Endodermal cell (in vitro differentiated cells): ENCODE results near the gene TTLL12. TPM values are rescaled to one million over a fixed set of nuclear protein-coding genes. Genes with fewer than 3 reads are reported as not detected.

ENCODE experiments used
- DNase-seq: peaks from one replicate; pipeline ENCODE4 v3.0.0-alpha.2; 2017
- H3K27ac ChIP-seq: 2 replicates; pipeline ENCODE4 v1.5.1; 2013; ENCODE audit warnings: mild to moderate bottlenecking, low read depth, low read length, moderate library complexity
- H3K27me3 ChIP-seq: 2 replicates; pipeline ENCODE4 v1.6.1; 2013; ENCODE audit warnings: mild to moderate bottlenecking, low read length, moderate library complexity; ENCODE audit not compliant: insufficient read depth, control insufficient read depth, poor library complexity, severe bottlenecking
- H3K36me3 ChIP-seq: 2 replicates; pipeline ENCODE4 v1.7.0; 2013; ENCODE audit warnings: mild to moderate bottlenecking, low read length, moderate library complexity; ENCODE audit not compliant: control insufficient read depth, insufficient read depth
- H3K4me1 ChIP-seq: one replicate; pipeline ENCODE4 v1.7.0; 2013; ENCODE audit warnings: low read length; ENCODE audit not compliant: control insufficient read depth, insufficient read depth
- H3K4me3 ChIP-seq: 2 replicates; pipeline ENCODE4 v1.5.1; 2013; ENCODE audit warnings: mild to moderate bottlenecking, low read length, moderate library complexity
- H3K9ac ChIP-seq: 2 replicates; pipeline ENCODE4 v1.6.1; 2013; ENCODE audit warnings: mild to moderate bottlenecking, low read length, moderate library complexity; ENCODE audit not compliant: poor library complexity, severe bottlenecking; ENCODE audit errors: extremely low read depth
- H3K9me3 ChIP-seq: 2 replicates; pipeline ENCODE4 v1.6.1; 2013; ENCODE audit warnings: mild to moderate bottlenecking, low read length, moderate library complexity; ENCODE audit not compliant: control insufficient read depth
- H3K27ac Mint-ChIP-seq: 2 replicates; pipeline ENCODE4 v1.8.0; 2020; ENCODE audit warnings: mixed read lengths
- H3K27me3 Mint-ChIP-seq: 2 replicates; pipeline ENCODE4 v1.8.0; 2021; ENCODE audit warnings: mild to moderate bottlenecking, mixed read lengths; ENCODE audit not compliant: insufficient read depth
- H3K36me3 Mint-ChIP-seq: 2 replicates; pipeline ENCODE4 v1.8.0; 2020; ENCODE audit warnings: low read depth, mixed read lengths
- H3K4me1 Mint-ChIP-seq: 2 replicates; pipeline ENCODE4 v1.8.0; 2020; ENCODE audit warnings: mixed read lengths
- H3K4me3 Mint-ChIP-seq: 2 replicates; pipeline ENCODE4 v1.8.0; 2020; ENCODE audit warnings: mild to moderate bottlenecking, moderate library complexity, mixed read lengths
- H3K9me3 Mint-ChIP-seq: 2 replicates; pipeline ENCODE4 v1.8.0; 2020; ENCODE audit warnings: mild to moderate bottlenecking, mixed read lengths
- WGBS, 2 experiments: methylation state at CpG; one replicate each; pipeline versions ENCODE4 v1.1.5 to v1.1.7; 2013; ENCODE audit warnings: missing lambda C conversion rate in 2 of 2, mixed read lengths in 1 of 2; ENCODE audit not compliant: insufficient coverage in 1 of 2, insufficient read length in 1 of 2; 5-methylcytosine and 5-hydroxymethylcytosine counted together
- total RNA-seq, 2 donors: library from RNA; stranded (reverse); fragmentation: NEBNext Ultra II Directional in 1 of 2; extraction: Animal tissue kit (Norgen Biotek cat#: 25700) in 1 of 2; gene quantifications; 2 replicates in 1 of 2; 3 replicates in 1 of 2; pipeline ENCODE4 v1.2.1, GENCODE V29; 2021
- TF ChIP-seq, protein P1 (sequence below): fragments of 200-600 bp; sonication (generic); conservative IDR thresholded peaks from 2 replicates; pipeline ENCODE4 v1.5.0; 2021; ENCODE audit warnings: antibody characterized with exemption, mild to moderate bottlenecking

The TTLL12 gene
- total RNA-seq, 2 donors from 2014 or later = 49.8 to 71.0 TPM

DNA sequence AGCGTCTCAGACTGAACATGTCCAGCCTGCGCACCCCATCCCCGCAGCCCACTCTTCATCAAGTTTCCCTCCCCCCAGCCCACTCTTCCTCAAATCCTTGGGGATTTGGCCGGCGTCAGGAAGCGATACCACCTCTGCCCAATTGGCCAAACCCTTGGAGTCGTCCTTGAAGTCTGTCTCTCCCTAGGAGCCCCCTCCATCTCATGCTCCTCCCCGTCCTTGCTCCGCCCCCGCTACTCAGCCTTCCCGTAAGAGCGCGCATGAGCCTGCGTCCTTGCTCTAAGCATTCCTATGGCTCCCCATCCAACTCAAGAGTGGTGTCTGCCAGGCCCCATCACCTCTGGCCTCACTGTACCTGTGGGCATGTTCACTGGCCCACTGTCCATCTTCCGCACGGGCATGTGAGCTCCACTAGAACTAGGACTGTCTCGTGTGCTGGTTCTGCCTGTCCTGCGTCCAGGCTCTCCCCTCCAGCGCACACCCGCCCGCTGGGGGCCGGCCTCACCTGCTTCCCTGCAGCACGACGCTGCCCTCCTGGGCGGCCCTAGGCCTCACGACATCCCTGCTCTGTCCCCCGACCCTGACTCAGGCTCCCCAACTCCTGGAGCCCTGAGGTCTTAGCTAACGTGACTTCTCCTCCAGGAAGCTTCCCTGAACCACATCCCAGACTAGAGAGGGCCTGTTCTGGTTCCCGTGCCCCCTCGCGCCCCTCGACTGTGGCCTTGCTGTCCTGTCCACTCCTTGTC is 30.5 kb upstream of the TTLL12 start:
- WGBS, 2 experiments = 85 to 88% methylated on average over 27 to 32 of the region's 32 CpGs
- H3K4me1 Mint-ChIP-seq = peaks cover 37% of the 10 kb centered on the region
- no peaks in the 10 kb centered on the region for H3K27me3 ChIP-seq
- peak; percentile 73 for DNase-seq
- TF ChIP-seq, protein P1, sequence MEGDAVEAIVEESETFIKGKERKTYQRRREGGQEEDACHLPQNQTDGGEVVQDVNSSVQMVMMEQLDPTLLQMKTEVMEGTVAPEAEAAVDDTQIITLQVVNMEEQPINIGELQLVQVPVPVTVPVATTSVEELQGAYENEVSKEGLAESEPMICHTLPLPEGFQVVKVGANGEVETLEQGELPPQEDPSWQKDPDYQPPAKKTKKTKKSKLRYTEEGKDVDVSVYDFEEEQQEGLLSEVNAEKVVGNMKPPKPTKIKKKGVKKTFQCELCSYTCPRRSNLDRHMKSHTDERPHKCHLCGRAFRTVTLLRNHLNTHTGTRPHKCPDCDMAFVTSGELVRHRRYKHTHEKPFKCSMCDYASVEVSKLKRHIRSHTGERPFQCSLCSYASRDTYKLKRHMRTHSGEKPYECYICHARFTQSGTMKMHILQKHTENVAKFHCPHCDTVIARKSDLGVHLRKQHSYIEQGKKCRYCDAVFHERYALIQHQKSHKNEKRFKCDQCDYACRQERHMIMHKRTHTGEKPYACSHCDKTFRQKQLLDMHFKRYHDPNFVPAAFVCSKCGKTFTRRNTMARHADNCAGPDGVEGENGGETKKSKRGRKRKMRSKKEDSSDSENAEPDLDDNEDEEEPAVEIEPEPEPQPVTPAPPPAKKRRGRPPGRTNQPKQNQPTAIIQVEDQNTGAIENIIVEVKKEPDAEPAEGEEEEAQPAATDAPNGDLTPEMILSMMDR = no peak
- H3K36me3 ChIP-seq = no peaks in the 10 kb centered on the region
- H3K27me3 Mint-ChIP-seq = no peaks in the 10 kb centered on the region
- H3K4me3 Mint-ChIP-seq = no peak overlapping the region
- no peaks in the 10 kb centered on the region for H3K9me3 ChIP-seq
- peak overlapping the region; percentile 44 for H3K27ac Mint-ChIP-seq
- peaks cover 6% of the 10 kb centered on the region for H3K4me1 ChIP-seq
- H3K4me3 ChIP-seq = no peak overlapping the region
- H3K36me3 Mint-ChIP-seq = no peaks in the 10 kb centered on the region
- no peak overlapping the region for H3K27ac ChIP-seq
- H3K9ac ChIP-seq = no peak overlapping the region
- no peaks in the 10 kb centered on the region for H3K9me3 Mint-ChIP-seq

- Histone ChIP-seq H3K36me3 (no peaks in the 10 kb centered on the region), H3K4me1 (peaks cover 6% of the 10 kb centered on the region), H3K9me3 (no peaks in the 10 kb centered on the region), H3K27ac (no peak overlapping the region), H3K9ac (no peak overlapping the region), H3K27me3 (no peaks in the 10 kb centered on the region), H3K4me3 (no peak overlapping the region)
- H3K27ac Mint-ChIP-seq = no peak overlapping the region
- 88% methylated on average over 5 of the region's 6 CpGs; no CpG with 5 or more reads in 1 of the 2 experiments for WGBS, 2 experiments
- peaks cover 37% of the 10 kb centered on the region for H3K4me1 Mint-ChIP-seq
- TF ChIP-seq, protein P1 = no peak
- no peaks in the 10 kb centered on the region for H3K36me3 Mint-ChIP-seq
- DNase-seq = peak; percentile 86
- no peak overlapping the region for H3K4me3 Mint-ChIP-seq
- H3K27me3 Mint-ChIP-seq = no peaks in the 10 kb centered on the region
- H3K9me3 Mint-ChIP-seq = no peaks in the 10 kb centered on the region
Observed at GRCh38 chr22:43216738-43217137, 29.8 kb upstream of the TTLL12 start.

- no peak for DNase-seq
- Mint-ChIP-seq H3K4me3 (no peak overlapping the region), H3K27me3 (no peaks in the 10 kb centered on the region), H3K9me3 (no peaks in the 10 kb centered on the region), H3K4me1 (peaks cover 28% of the 10 kb centered on the region), H3K27ac (no peak overlapping the region), H3K36me3 (no peaks in the 10 kb centered on the region)
- Histone ChIP-seq H3K27me3 (no peaks in the 10 kb centered on the region), H3K9me3 (no peaks in the 10 kb centered on the region), H3K27ac (no peak overlapping the region), H3K9ac (no peak overlapping the region), H3K36me3 (no peaks in the 10 kb centered on the region), H3K4me1 (peaks cover 6% of the 10 kb centered on the region), H3K4me3 (no peak overlapping the region)
- TF ChIP-seq, protein P1 = no peak
- WGBS, 2 experiments = 88 to 92% methylated on average over 7 to 11 of the region's 12 CpGs
Observed at GRCh38 chr22:43213962-43214361, 27.0 kb upstream of the TTLL12 start.
